SIG-M5 treated with dmso at 0.1 percent for 504 hours (cell line): ENCODE data around the gene MAP3K10.

Experiments used
- DNase-seq: peaks from one replicate; lab custom pipeline; 2025; ENCODE audit not compliant: unreplicated experiment; lab: John Stamatoyannopoulos, UW

The MAP3K10 gene

DNA sequence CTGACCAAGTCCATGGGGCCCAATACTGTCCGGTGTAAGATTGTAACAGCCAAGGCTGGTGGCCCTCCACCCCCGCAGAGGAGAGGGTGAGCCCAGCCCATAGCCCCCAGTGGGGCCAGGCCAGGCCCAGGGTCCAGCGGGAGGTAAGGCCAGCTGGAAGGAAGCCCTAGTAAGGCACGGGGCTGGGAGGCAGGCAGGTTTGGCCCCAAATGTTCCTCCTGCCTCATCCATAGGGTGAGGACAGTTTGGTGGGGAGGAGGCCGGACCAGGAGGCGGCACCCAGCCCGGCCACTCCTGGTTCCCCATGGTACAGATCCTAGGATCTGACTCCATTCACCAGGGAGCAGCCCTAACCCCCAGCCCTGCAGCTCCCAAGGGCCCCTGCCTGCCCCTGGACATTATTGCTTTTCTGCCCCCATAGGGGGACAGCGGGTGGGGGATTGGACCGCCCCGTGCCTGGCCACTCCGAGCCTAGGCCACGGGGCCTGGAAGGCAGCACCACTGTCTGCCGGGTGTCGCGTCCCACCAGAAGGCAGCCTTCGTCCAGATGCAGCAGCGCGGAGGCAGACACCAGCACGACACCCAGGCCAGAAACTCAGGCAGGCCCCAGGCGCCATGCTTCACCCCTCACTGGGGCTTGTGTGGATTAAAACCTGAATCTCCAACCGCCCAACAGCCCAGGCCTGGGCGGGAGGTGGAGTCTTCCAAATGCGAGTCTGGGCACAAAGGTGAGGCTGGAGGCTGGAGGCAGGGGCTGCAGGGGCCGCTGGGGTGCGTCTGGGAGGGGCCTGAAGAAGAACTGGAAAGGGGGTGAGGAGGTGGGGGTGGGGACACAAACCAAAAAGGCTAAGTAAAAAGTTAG is 42.0 kb downstream of the MAP3K10 start:
- no peak for DNase-seq

DNA sequence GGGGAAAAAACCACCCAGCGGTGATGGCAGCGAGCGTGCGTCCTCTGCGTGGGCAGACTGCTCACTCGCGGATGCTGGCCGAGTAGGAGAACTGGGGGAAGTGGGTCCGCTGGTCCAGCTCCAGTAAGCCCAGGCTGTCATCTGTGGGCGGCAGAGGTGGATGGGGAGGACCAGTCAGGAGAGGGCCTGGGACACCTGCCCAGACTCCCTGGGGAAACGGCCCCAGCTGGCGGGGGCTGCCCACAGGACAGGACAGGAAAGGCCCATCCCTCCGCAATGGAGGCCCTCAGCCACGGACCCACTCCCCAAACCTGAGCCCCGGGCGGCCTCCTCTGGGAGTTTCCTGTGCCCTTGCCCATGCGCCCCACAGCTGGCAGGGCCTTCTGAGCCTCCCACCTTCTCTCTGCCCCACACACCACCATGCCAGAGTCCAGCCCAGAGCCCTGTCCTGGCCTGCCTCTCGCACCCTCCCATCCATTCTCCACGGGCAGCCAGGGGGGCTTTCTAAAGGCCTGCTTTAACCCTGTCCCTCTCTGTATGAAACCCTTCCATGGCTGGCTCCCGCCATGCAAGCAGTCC is 42.7 kb downstream of the MAP3K10 start:
- DNase-seq = no peak

DNA sequence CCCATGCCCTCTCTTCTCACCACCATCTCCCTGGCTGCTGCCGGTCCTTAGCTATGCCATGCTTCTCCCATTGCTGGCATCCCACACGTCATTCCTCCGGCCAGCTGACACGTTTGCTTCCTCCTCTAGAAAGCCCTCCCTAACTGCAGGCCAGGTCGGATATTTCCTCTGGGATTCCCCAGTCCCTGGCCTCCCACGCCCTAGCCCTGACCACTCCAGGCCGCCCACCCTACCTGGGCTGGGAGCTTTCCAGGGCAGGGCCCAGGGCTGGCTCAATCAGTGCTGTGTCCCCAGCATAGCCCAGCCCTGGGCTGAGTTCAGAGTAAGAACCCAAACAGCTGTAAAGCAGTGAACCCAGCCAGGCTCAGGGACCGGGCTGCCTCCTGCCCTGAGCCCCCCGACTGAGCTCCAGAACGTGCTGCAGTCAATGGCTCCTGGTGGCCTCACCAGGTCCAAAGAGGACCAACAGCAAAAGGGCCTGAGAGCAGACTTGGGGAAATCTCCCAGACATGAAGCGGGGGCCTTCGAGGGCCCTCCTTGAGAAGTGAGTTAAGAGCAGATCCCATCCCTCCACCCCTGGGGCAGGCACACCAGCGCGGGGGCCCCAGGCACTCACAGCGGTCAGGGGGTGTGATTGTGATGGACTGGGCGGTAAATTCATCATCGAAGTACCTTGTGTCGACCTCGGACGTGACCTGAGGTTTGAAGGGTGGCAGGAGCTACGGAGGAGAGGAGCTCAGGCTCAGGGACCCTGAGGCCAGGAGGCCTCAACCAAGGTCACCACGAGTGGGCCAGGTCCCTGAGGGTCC is 43.4 kb downstream of the MAP3K10 start:
- no peak for DNase-seq

DNA sequence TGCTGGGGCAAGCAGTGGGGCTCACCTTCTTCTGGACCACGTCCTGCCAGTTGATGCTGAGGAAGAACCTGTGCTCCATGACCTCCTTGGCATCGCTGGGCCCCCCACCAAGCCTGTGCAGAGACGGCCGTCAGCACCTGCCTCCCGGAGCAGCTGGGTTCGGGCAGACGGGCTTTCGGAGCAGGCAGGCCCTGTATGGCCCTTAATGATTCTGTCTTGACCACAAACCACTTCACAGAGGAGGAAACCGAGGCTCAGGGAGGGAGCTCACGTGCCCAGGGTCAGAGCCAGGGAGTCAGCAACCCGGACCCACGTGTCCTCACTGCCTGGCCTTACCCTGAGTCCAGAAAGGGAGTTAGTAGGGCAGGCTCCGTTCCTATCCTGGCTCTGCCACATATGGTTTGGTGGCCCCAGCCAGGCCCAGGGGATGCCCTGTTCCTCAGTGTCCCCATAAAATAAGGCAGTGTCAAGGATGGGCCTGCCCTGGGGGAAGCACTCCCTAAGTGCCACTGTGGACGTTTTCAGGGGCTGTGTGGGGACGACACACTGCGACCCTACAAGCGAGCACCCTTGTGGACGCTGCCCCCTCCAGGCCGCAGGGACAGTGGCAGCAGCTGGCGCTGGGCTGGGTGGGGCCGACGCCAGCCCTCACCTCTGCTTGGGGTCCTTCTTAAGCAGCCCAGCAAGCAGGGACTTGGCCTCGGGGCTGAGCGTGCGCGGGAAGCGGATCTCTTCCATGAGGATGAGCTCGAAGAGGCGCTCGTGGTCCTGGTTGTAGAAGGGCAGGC is 44.2 kb downstream of the MAP3K10 start:
- DNase-seq = no peak

- no peak for DNase-seq
These were observed 44.8 kb downstream of the MAP3K10 start for GRCh38 chr19:40236026-40236355.

DNA sequence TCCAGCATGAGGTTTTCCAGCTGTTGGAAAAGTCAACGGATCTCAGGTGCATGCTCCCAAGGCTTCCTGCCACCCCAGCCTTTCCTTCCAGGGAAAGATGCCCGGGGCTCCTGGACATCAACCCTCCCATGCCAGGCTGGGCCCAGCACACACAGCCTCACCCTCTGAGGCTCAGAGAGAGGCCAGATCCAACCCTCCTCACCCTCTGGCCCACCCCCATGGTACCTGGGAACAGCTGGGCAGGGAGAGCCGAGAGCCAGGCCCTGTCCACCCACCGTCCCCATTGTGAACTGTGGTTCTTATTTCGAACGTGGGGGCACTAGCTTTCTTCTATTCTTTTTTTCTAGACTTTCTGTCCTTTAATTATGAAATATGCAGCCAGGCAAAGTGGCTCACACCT is 45.1 kb downstream of the MAP3K10 start:
- no peak for DNase-seq

DNA sequence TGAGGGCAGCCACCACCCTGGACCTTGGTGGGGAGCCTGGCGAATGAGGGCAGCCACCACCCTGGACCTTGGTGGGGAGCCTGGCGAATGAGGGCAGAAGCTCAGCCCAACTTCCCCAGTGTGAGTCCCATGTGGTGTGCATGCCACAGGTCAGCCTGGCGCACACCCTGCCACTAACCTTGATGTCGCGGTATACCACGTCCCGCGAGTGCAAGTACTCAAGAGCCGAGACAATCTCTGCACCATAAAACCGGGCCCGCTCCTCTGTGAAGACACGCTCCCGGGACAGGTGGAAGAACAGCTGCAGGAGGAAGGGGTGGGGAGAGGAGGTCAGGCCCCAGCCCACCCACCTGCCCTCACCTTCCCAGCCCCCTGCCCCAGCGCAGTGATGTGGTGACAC is 46.6 kb downstream of the MAP3K10 start:
- DNase-seq = no peak

DNA sequence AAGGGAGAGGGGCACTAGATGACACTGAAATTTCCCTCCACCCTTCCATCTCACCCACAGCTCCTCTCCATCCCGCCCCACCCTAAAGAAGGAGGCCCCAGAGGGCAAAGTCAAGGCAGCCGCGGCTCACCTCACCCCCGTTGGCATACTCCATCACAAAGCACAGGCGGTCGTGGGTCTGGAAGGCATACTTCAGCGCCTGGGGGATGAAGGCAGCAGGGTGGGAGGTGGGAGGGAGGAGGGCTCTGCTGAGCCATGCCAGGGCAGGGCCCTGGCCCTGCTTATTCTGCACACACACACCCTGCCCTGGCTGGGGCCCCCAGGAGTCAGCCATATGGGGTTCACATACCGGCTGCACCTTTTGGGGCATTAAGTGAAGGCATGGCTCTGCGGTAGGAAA is 47.5 kb downstream of the MAP3K10 start:
- DNase-seq = no peak

- no peak for DNase-seq
These were observed 48.4 kb downstream of the MAP3K10 start for GRCh38 chr19:40239415-40240226.

GRCh38 chr19:40240332-40240731 is 49.1 kb downstream of the MAP3K10 start:
- no peak for DNase-seq

- DNase-seq = no peak
These were observed 50.0 kb downstream of the MAP3K10 start for GRCh38 chr19:40241125-40241808.

DNA sequence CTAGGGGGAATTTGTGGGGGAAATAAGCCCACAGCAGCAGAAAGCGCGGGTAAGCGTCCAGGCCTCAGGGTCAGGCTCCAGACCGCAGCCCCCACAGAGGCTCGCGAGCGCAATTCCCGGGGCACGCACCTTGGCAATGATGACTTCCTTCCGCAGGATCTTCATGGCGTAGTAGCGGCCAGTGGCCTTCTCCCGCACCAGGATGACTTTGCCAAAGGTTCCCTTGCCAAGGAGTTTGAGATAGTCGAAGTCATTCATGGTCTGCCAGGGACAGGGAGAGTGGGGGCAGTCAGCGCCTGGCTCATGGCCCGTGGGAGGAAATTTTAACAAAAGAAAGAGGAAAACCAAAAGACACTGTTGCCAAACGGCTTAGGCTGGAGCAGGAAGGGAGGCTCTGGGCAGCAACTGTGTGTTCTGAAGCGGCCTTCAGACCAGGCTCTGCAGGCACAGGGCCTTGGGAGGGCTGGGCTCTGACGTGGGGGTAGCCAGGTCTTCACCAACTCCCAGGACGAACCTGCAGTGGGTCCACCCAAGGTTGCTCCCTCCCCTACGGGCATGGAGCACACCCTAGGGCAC is 50.7 kb downstream of the MAP3K10 start:
- no peak for DNase-seq

GRCh38 chr19:40242480-40242879 is 51.3 kb downstream of the MAP3K10 start:
- no peak for DNase-seq

DNA sequence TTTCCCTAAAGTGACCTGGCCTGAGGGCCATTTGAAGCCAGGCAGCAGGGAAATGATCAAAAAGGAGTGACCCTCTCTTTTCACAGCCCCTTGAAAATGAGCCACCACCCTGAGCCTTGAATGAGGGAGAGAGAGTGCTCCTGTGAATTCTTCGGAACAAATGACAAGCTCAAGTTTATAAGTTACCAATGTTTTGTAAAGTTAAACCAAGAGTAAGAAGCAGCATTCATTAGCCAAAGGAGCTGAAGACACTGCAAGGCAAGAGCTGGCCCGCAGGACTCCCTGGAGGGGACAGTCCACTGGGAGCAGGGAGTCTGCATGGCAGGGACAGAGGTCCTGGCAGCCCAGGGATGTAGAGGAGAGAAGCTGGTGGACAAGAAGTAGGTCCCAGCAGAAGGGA is 52.0 kb downstream of the MAP3K10 start:
- DNase-seq = no peak

DNA sequence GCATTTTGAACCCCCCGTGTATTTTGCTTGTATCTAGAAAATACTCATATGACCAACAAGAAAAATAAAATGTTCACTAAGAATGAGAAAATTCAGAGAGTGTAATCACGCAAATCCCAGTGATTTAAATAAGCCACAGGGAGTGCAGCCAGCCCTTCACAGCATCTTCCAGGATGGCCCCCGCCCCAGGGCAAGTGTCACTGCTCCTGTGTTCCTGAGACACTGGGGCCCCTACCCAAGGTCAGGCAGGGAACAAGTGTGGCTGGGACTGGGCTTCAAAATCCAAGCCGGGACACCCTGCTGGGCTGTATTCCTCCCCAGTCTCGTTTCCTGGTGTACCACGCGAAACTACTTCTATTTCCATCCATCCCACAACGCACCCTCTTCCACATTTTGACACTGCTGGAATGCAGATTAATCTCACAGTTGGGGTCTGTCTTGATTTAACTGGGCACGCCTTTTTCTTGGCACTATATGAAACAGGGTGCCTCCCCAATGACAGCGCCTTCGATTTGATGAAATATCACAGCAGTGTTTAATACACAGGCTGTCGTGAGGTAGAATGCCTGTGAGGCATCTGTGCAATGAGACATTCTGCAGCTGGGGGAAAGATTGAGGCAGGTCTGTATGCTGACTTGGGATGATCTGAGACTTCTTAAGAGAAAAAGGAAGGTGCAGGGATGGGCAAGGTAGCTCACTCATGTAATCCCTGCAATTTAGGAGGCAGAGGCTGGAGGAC is 53.5 kb downstream of the MAP3K10 start:
- no peak for DNase-seq

GRCh38 chr19:40245506-40246128 is 54.4 kb downstream of the MAP3K10 start:
- DNase-seq = no peak

GRCh38 chr19:40246292-40247073 is 55.3 kb downstream of the MAP3K10 start:
- no peak for DNase-seq

DNA sequence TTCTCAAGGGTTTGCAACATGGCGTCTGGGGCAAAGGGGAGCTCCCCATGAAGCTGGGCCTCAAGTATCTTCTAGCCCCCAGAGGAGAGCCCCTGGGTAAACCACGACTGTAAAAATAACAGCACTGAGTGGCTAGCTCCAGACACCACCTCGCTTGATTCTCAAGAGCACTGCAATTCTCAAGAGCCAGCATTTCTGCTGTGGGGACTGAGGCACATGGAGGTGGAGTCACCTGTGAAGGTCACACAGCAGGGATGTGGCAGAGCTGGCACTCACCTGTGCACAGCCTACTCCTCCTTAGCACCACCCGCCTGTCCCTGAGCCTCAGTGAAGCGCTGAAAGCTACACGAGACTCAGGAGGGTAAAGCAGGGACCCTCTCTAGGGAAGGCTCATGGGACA is 56.0 kb downstream of the MAP3K10 start:
- no peak for DNase-seq
